Peyer's patch (tissue), 4 donors: ENCODE data around the gene SPDYC.

ENCODE experiments used
- CTCF ChIP-seq, 6 experiments: fragments of 450-650 bp in 4 of 6; fragments of 200-600 bp in 2 of 6; sonication (generic) in 1 of 6; IDR thresholded peaks; one replicate each; pipeline ENCODE4 v1.5.1; 2017 to 2019; ENCODE audit warnings: antibody characterized with exemption in 6 of 6, mild to moderate bottlenecking in 3 of 6, moderate library complexity in 1 of 6
- POLR2A ChIP-seq, 2 donors: fragments of 450-650 bp; IDR thresholded peaks; one replicate each; pipeline ENCODE4 v1.5.1; 2017; ENCODE audit warnings: antibody characterized with exemption in 2 of 2, mild to moderate bottlenecking in 2 of 2, moderate library complexity in 2 of 2

GRCh38 chr11:65189191-65189590 is 19.2 kb downstream of the SPDYC start:
- TF ChIP-seq POLR2A (IDR thresholded peaks at IDR 0.05) (no peak), CTCF (IDR thresholded peaks at IDR 0.05) (no peak)
